ENCODE measurements around the gene RPL32.
"Not testable (repeated sequence)": the region's sequence is repeated elsewhere in the genome, so short reads cannot be mapped to it uniquely, and the experiment has no call there.

Gene RPL32

GRCh38 chr3:12841149-12841969, at the start of gene RPL32:
RPL32 (minus strand) TSS chr3:12841565; CDS start chr3:12840237, 1,328 bp downstream.
- peak; percentile 83 to 97 (median 89) for DNase-seq
- intact Hi-C loops (cut with DNase I): no loop called here

- DNase-seq: peak in 2 of 10 donors; percentile 55 to 62
- intact Hi-C loops (cut with DNase I): no loop called here
Measured at GRCh38 chr3:12890610-12891390, 49.4 kb upstream of the RPL32 start.

GRCh38 chr3:12886736-12887135, 45.4 kb upstream of the RPL32 start:
- DNase-seq: peak in 3 of 10 donors; percentile 61 to 84 (median 83)

DNA sequence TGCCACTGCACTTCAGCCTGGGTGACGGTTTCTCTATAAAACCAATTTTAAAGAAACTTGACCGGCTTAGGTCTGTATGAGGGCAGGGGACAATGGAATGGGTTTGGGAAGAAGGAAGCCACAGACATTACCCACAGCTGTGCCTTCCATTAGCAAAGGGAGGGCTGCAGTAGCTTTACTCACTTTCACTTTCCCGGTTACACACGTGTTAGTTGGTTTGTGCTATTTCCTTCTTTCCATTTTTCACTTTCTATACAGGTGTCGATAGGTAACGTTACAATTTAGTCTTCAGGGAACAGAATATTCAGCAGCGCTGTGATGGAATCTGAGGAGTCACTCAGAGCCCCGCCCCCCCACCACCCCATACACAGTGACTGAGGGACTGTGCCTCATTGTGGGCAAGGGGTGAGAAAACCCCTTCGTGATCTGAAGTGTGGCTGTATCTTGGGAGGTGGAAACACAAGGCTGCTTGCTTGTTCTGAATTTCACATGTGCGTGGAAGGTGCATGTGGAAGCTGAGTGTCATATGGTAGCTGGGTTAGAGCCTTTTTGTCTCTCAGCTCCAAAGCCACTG, 44.8 kb upstream of the RPL32 start:
- intact Hi-C loops (cut with DNase I): no loop called here

More at GRCh38 chr3:12886736-12887135, 45.4 kb upstream of the RPL32 start:
- intact Hi-C loops (cut with DNase I): no loop called here

DNA sequence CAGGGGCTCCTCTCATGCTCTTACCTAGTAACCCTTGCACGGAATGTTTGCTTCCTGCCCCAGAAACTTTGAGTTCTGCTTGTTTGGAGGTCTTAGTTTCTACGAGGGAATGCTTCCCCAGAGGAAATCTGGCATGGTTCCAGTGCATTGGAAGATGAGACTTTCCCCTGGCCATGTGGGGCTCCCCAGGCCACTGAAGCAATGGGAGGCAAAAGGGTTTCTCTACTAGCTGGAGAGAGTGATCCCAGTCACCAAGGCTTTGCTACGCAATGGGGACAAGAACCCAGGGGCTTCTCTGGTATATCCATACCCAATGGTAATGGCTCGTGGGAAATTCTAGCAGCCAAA, 44.2 kb upstream of the RPL32 start:
- intact Hi-C loops (cut with DNase I): no loop called here
- DNase-seq: peak in 1 of 10 donors; percentile 19

More for the DNA sequence above, 44.8 kb upstream of the RPL32 start:
- DNase-seq: no peak

- DNase-seq: peak in 3 of 10 donors; percentile 61 to 67 (median 64)
- intact Hi-C loops (cut with DNase I): no loop called here
Measured at GRCh38 chr3:12884790-12885582, 43.6 kb upstream of the RPL32 start.

DNA sequence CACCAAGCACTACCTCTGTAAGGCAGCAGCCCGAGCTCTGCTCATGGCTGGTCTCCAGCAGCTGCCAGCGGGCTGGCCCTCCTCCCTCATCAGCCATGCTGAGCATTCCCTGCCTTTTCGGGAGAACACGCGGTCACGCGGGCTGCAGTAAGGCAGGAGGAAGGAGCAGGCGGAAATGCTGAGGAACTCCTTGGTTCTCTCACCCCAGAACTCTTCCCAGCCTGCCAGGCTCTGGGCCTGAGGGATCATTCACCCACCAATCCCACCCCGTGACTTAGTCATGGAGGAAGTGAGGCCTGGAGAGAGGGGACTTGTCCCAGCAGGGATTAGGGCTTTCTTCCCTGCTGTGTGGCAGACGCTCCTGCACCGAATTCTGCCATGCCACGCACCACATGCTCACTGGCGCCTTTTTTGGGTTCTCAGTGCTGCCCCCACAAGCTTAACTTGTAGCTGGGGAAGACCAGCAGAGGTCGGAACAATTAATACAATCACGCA, 42.9 kb upstream of the RPL32 start:
- intact Hi-C loops (cut with DNase I): no loop called here
- DNase-seq: peak; percentile 40 to 97 (median 84)

GRCh38 chr3:12882336-12883310, 41.3 kb upstream of the RPL32 start:
- intact Hi-C loops (cut with DNase I): no loop called here
- DNase-seq: peak in 3 of 10 donors; percentile 67 to 77 (median 69)

DNA sequence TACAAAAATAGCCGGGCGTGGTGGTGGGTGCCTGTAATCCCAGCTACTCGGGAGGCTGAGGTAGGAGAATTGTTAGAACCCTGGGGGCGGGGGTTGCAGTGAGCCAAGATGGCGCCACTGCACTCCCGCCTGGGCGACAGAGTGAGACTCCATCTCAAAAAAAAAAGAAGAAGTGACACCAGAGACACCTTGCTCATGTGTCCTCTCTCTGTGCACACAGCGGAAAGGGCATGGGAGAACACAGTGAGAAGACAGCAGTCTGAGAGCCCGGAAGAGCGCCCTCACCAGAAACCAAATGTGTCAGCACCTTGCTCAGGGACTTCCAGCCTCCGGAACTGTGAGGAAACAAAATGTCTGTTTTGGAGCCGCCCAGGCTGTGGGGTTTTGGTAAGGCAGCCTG, 40.5 kb upstream of the RPL32 start:
- DNase-seq: peak in 1 of 10 donors; percentile 59
- intact Hi-C loops (cut with DNase I): not testable (repeated sequence)

DNA sequence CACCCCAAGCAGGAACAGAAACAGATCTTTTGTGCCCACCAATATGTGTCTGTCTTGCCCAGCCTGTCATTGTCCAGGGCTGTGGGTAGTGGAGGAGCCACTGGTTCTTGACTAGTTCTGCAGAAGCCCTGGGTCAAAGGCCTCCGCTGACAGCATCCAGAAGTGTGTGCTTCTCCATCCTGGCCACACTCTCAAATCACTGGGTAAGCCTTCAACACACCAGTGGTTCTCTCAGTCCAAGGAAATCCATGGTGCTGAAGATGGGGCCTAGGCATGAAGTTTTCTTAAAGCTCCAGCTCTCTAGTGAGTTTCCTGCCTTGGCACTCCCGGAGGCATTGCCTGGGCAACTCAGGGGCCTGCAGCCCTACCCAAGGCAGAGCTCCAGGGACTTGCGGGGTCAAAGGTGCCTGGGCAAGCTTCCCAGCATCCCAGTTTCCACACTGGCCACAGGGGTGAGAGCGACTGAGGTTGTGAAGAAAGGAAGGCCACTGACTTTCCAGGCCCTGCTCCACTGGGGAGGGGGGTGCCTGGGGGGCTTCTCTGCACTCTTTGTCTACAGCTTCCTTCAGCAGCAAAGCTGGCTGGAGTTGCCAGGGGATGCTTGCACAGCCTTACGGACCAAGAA, 37.9 kb upstream of the RPL32 start:
- DNase-seq: peak in 4 of 10 donors; percentile 34 to 88 (median 78)
- intact Hi-C loops (cut with DNase I): no loop called here

DNA sequence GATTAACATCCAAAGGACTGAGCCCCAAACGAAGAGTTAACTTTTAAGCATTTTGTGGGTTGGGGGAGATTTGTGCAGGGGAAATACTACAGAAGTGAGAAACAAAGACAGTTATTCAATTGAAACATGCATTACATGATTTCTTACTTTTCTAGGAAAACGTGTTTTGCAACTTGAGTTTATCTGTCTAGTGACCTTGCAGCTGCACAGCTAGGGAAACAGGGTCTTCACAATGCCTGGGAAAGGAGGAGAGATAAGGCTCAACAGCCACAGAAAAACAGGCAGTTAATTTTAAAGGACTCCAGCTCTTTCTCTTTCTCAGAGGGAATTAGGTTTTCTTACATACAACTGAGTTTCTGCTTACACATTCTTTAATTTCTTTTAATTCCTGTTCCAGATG, 37.4 kb upstream of the RPL32 start:
- DNase-seq; intact Hi-C loops (cut with DNase I): not testable (repeated sequence)

GRCh38 chr3:12878141-12878574, 36.8 kb upstream of the RPL32 start:
- intact Hi-C loops (cut with DNase I): no loop called here

GRCh38 chr3:12877040-12877439, 35.7 kb upstream of the RPL32 start:
- intact Hi-C loops (cut with DNase I): no loop called here
- peak in 1 of 10 donors; percentile 83 for DNase-seq

More at GRCh38 chr3:12878141-12878574, 36.8 kb upstream of the RPL32 start:
- DNase-seq: peak in 2 of 10 donors; percentile 31 to 51

- intact Hi-C loops (cut with DNase I): no loop called here
- peak in 4 of 10 donors; percentile 19 to 83 (median 46) for DNase-seq
Measured at GRCh38 chr3:12875857-12876836, 34.8 kb upstream of the RPL32 start.

- intact Hi-C loops (cut with DNase I): no loop called here
- peak in 3 of 10 donors; percentile 15 to 42 (median 36) for DNase-seq
Measured at GRCh38 chr3:12871404-12871983, 30.1 kb upstream of the RPL32 start.

DNA sequence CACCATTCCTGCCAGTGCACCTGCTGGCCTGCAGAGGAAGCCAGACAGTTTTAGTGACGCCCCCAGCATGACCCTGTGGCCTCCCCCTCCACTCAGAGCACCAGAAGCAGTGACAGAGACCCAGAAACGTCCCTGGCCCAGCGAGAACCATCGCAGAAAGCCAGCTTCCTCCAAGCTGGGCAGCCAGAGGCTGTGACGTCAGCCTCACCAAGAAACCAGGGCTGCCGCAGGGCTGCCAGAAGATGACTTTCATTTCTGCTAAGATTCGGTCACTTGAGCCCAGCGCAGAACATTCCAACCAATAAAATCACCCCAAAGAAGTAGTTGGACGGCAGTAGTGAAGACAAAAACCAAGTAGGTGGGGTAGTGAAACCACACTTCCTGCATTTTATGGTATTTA, 29.6 kb upstream of the RPL32 start:
- DNase-seq: peak in 2 of 10 donors; percentile 60 to 76

More for the DNA sequence above, 29.6 kb upstream of the RPL32 start:
- intact Hi-C loops (cut with DNase I): no loop called here

Data from posterior cingulate gyrus (tissue), 11 donors.